Measurements from ENCODE around the gene DRC7. TPM values are rescaled to one million over a fixed set of nuclear protein-coding genes. Genes with fewer than 3 reads are reported as not detected.

The DRC7 gene
- total RNA-seq, 1 donor from 2014 or later: not detected

- no peak overlapping the region for H3K27ac Mint-ChIP-seq (ENCODE audit: unreplicated experiment)
- no peak for DNase-seq (ENCODE audit: low spot score)
- H3K36me3 Mint-ChIP-seq (ENCODE audit: low read depth): no peaks in the 10 kb centered on the region
- H3K9me3 Mint-ChIP-seq (ENCODE audit: low read depth): no peaks in the 10 kb centered on the region
- H3K4me1 Mint-ChIP-seq (ENCODE audit: low read depth): no peaks in the 10 kb centered on the region
- H3K27me3 Mint-ChIP-seq (ENCODE audit: low read depth): peaks cover 7% of the 10 kb centered on the region
- no peak overlapping the region for H3K4me3 Mint-ChIP-seq (ENCODE audit: unreplicated experiment)
- TF ChIP-seq, protein P1, sequence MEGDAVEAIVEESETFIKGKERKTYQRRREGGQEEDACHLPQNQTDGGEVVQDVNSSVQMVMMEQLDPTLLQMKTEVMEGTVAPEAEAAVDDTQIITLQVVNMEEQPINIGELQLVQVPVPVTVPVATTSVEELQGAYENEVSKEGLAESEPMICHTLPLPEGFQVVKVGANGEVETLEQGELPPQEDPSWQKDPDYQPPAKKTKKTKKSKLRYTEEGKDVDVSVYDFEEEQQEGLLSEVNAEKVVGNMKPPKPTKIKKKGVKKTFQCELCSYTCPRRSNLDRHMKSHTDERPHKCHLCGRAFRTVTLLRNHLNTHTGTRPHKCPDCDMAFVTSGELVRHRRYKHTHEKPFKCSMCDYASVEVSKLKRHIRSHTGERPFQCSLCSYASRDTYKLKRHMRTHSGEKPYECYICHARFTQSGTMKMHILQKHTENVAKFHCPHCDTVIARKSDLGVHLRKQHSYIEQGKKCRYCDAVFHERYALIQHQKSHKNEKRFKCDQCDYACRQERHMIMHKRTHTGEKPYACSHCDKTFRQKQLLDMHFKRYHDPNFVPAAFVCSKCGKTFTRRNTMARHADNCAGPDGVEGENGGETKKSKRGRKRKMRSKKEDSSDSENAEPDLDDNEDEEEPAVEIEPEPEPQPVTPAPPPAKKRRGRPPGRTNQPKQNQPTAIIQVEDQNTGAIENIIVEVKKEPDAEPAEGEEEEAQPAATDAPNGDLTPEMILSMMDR (IDR thresholded peaks at IDR 0.05): no peak
Measured at GRCh38 chr16:57688487-57688986, 6.1 kb upstream of the DRC7 start.

GRCh38 chr16:57688987-57689761, 5.4 kb upstream of the DRC7 start:
- Mint-ChIP-seq H3K27me3 (ENCODE audit: low read depth) (peaks cover 7% of the 10 kb centered on the region), H3K9me3 (ENCODE audit: low read depth) (no peaks in the 10 kb centered on the region), H3K27ac (ENCODE audit: unreplicated experiment) (no peak overlapping the region), H3K36me3 (ENCODE audit: low read depth) (no peaks in the 10 kb centered on the region), H3K4me1 (ENCODE audit: low read depth) (no peaks in the 10 kb centered on the region), H3K4me3 (ENCODE audit: unreplicated experiment) (no peak overlapping the region)
- DNase-seq (ENCODE audit: low spot score): peak; percentile 75
- TF ChIP-seq, protein P1 (IDR thresholded peaks at IDR 0.05): no peak

DNA sequence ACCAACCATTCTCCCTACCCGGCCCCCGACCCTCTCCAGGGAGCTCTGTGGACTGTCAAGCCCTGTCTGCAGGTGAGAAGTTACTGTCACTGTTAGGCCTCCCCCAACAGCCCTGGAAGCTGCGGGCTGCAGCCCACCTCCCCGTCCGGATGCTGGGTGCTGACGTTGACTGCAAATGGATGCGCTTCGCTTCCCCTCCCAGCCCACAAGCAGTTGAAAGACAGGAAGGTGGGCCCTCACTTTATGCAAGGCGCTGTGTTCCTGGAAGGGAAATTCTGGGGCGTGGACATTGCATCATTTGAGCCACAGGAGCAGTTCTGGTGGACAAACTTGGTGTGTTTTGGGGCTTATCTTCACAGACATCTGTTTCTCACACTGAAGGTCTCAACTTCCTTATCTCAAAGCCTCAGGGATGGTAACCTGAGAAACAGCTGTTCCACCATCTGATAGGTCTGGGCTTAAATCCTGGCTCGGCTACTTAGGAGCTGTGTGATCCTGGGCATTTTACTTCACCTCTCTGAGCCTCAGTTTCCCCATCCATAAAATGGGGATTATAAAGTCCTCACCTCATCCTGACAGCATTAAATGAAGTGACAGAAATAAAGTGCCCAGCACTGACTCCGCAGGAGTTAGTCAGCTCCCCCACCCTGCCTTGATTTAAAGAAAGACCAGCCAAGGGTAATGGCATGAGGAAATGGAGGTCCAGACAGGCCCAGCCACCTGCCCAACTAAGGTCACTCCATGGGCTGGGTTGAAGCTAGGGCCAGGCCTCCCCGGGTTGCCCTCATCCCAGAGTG, 4.6 kb upstream of the DRC7 start:
- Mint-ChIP-seq H3K4me3 (ENCODE audit: unreplicated experiment) (no peak overlapping the region), H3K27me3 (ENCODE audit: low read depth) (peaks cover 7% of the 10 kb centered on the region), H3K9me3 (ENCODE audit: low read depth) (no peaks in the 10 kb centered on the region), H3K4me1 (ENCODE audit: low read depth) (peaks cover 2% of the 10 kb centered on the region), H3K27ac (ENCODE audit: unreplicated experiment) (no peak overlapping the region), H3K36me3 (ENCODE audit: low read depth) (no peaks in the 10 kb centered on the region)
- TF ChIP-seq, protein P1 (IDR thresholded peaks at IDR 0.05): no peak
- no peak for DNase-seq (ENCODE audit: low spot score)

GRCh38 chr16:57690782-57691471, 3.7 kb upstream of the DRC7 start:
- Mint-ChIP-seq H3K4me1 (ENCODE audit: low read depth) (peaks cover 2% of the 10 kb centered on the region), H3K4me3 (ENCODE audit: unreplicated experiment) (no peak overlapping the region), H3K36me3 (ENCODE audit: low read depth) (no peaks in the 10 kb centered on the region), H3K9me3 (ENCODE audit: low read depth) (no peaks in the 10 kb centered on the region), H3K27me3 (ENCODE audit: low read depth) (peaks cover 7% of the 10 kb centered on the region), H3K27ac (ENCODE audit: unreplicated experiment) (no peak overlapping the region)
- TF ChIP-seq, protein P1 (IDR thresholded peaks at IDR 0.05): no peak
- DNase-seq (ENCODE audit: low spot score): no peak

- Mint-ChIP-seq H3K36me3 (ENCODE audit: low read depth) (no peaks in the 10 kb centered on the region), H3K27ac (ENCODE audit: unreplicated experiment) (no peak overlapping the region), H3K9me3 (ENCODE audit: low read depth) (no peaks in the 10 kb centered on the region), H3K27me3 (ENCODE audit: low read depth) (peaks cover 7% of the 10 kb centered on the region), H3K4me1 (ENCODE audit: low read depth) (peaks cover 2% of the 10 kb centered on the region), H3K4me3 (ENCODE audit: unreplicated experiment) (no peak overlapping the region)
- TF ChIP-seq, protein P1 (IDR thresholded peaks at IDR 0.05): no peak
- no peak for DNase-seq (ENCODE audit: low spot score)
Measured at GRCh38 chr16:57692636-57693035, 2.0 kb upstream of the DRC7 start.

All from chondrocyte (in vitro differentiated cells).